22Rv1 (cell line): Measurements from ENCODE around the gene RCL1.

Source experiments
- CTCF ChIP-seq: fragments of 450-650 bp; IDR thresholded peaks from 2 replicates; pipeline ENCODE4 v1.5.1; 2017; ENCODE audit warnings: mild to moderate bottlenecking
- ZFX ChIP-seq: fragments of 450-650 bp; IDR thresholded peaks from 2 replicates; pipeline ENCODE4 v1.6.1; 2017; ENCODE audit warnings: antibody characterized with exemption, borderline replicate concordance

GRCh38 chr9:4844056-4844838 is 51.5 kb downstream of the RCL1 start:
- TF ChIP-seq CTCF: no peak
- TF ChIP-seq ZFX: no peak
